A549 (cell line): ENCODE measurements around the gene RXRA. TPM values are rescaled to one million over a fixed set of nuclear protein-coding genes. Genes with fewer than 3 reads are reported as not detected.
A peak's percentile ranks its signal among the peaks of the same experiment; 100 is the strongest.

Source experiments
- ATAC-seq, 2 experiments: fragments of 200-7000 bp in 1 of 2; fragments of >200 bp in 1 of 2; cut with Nextera tagmentation in 1 of 2; cut with Tn5 transposase in 1 of 2; 3 replicates each; pipeline versions ENCODE4 v1.8.0 to v1.9.1; 2018 to 2020; ENCODE audit warnings: mild to moderate bottlenecking in 1 of 2, moderate library complexity in 1 of 2
- CTCF ChIA-PET: fragments of 300-600 bp; sonication (Branson Sonifier 250); formaldehyde crosslinking; extraction: SDS; loops from one replicate; lab custom pipeline; 2021; ENCODE audit warnings: antibody characterized with exemption, inconsistent platforms; lab: Yijun Ruan, JAX
- POLR2A ChIA-PET: fragments of 350-600 bp; formaldehyde crosslinking; extraction: SDS; loops from one replicate; lab custom pipeline; 2021; ENCODE audit warnings: antibody characterized with exemption, inconsistent platforms; lab: Yijun Ruan, JAX
- DNase-seq, 2 experiments: peaks; one replicate each; pipeline versions ENCODE4 v3.0.0 to v3.0.0-alpha.2; 2011 to 2016; ENCODE audit warnings: low read depth in 1 of 2, low spot score in 1 of 2
- FAIRE-seq: peaks from 2 replicates; lab custom pipeline; 2011; peaks lifted over from hg19 to GRCh38; lab: Jason Lieb, UNC
- H3K27ac ChIP-seq, 2 experiments: fragments of >200 bp; sonication (Bioruptor Twin); formaldehyde crosslinking; 3 replicates each; pipeline ENCODE4 v1.5.1; 2016 to 2017
- H3K4me1 ChIP-seq: fragments of >200 bp; sonication (Bioruptor Twin); formaldehyde crosslinking; 3 replicates; pipeline ENCODE4 v1.6.1; 2016
- H3K4me2 ChIP-seq: fragments of >200 bp; sonication (Bioruptor Twin); formaldehyde crosslinking; 3 replicates; pipeline ENCODE4 v1.6.1; 2016
- H3K4me3 ChIP-seq: fragments of >200 bp; sonication (Bioruptor Twin); formaldehyde crosslinking; 3 replicates; pipeline ENCODE4 v1.5.1; 2016
- H3K9me3 ChIP-seq: fragments of >200 bp; sonication (Bioruptor Twin); formaldehyde crosslinking; 3 replicates; pipeline ENCODE4 v1.6.1; 2016
- CBX8 ChIP-seq: fragments of 200-600 bp; sonication (generic); IDR thresholded peaks from 2 replicates; pipeline ENCODE4 v1.6.1; 2016
- CEBPB ChIP-seq, 2 experiments: fragments of >200 bp in 1 of 2; sonication (Bioruptor Twin) in 1 of 2; formaldehyde crosslinking in 1 of 2; IDR thresholded peaks; 2 replicates each; pipeline ENCODE4 v1.6.1; 2012 to 2016
- CHD4 ChIP-seq: fragments of 200-600 bp; sonication (generic); IDR thresholded peaks from 2 replicates; pipeline ENCODE4 v1.6.1; 2016; ENCODE audit warnings: antibody characterized with exemption, mild to moderate bottlenecking, borderline replicate concordance
- HDAC2 ChIP-seq: fragments of 200-600 bp; sonication (generic); IDR thresholded peaks from 2 replicates; pipeline ENCODE4 v1.6.1; 2016
- HOXA7 ChIP-seq: fragments of 250-450 bp; sonication (Bioruptor Pico); IDR thresholded peaks from 2 replicates; pipeline ENCODE4 v1.5.0; 2020; ENCODE audit warnings: mild to moderate bottlenecking, moderate library complexity
- HOXB5 ChIP-seq: fragments of 250-450 bp; sonication (Bioruptor Pico); IDR thresholded peaks from 2 replicates; pipeline ENCODE4 v1.5.0; 2020; ENCODE audit warnings: mild to moderate bottlenecking, moderate library complexity
- KDM1A ChIP-seq: fragments of 200-600 bp; sonication (generic); IDR thresholded peaks from 2 replicates; pipeline ENCODE4 v1.6.1; 2016; ENCODE audit warnings: low read depth, mild to moderate bottlenecking
- NPAS2 ChIP-seq: fragments of 250-450 bp; sonication (Bioruptor Pico); IDR thresholded peaks from 2 replicates; pipeline ENCODE4 v1.8.0; 2022; ENCODE audit warnings: mild to moderate bottlenecking, moderate library complexity, borderline replicate concordance
- NR3C1 ChIP-seq: fragments of >200 bp; sonication (Bioruptor Twin); formaldehyde crosslinking; IDR thresholded peaks from 3 replicates; pipeline ENCODE4 v1.6.1; 2017
- RARB ChIP-seq: fragments of 250-450 bp; sonication (Bioruptor Pico); IDR thresholded peaks from 2 replicates; pipeline ENCODE4 v1.8.0; 2021; ENCODE audit warnings: mild to moderate bottlenecking, moderate library complexity
- RCOR1 ChIP-seq: fragments of 150-350 bp; IDR thresholded peaks from 2 replicates; pipeline ENCODE4 v1.6.1; 2014; ENCODE audit warnings: antibody characterized with exemption, low read length, low read depth
- RFX5 ChIP-seq: fragments of 450-650 bp; IDR thresholded peaks from 2 replicates; pipeline ENCODE4 v1.7.1; 2014; ENCODE audit warnings: antibody characterized with exemption, mild to moderate bottlenecking, moderate library complexity
- RNF2 ChIP-seq: fragments of 200-600 bp; sonication (generic); IDR thresholded peaks from 2 replicates; pipeline ENCODE4 v1.6.1; 2016; ENCODE audit warnings: low read depth, mild to moderate bottlenecking, antibody characterized with exemption, moderate library complexity, borderline replicate concordance
- SMC3 ChIP-seq: fragments of >200 bp; sonication (Bioruptor Twin); formaldehyde crosslinking; IDR thresholded peaks from 3 replicates; pipeline ENCODE4 v1.6.1; 2018; ENCODE audit warnings: inconsistent platforms
- TP53 ChIP-seq: fragments of 250-450 bp; sonication (Bioruptor Pico); IDR thresholded peaks from 2 replicates; pipeline ENCODE4 v1.5.0; 2021; ENCODE audit warnings: mild to moderate bottlenecking, moderate library complexity
- ZC3H11A ChIP-seq: fragments of 450-650 bp; IDR thresholded peaks from 2 replicates; pipeline ENCODE4 v1.6.1; 2014; ENCODE audit warnings: antibody characterized with exemption, mild to moderate bottlenecking
- ZSCAN20 ChIP-seq: fragments of 250-450 bp; sonication (Bioruptor Pico); IDR thresholded peaks from 2 replicates; pipeline ENCODE4 v1.8.0; 2022; ENCODE audit warnings: mild to moderate bottlenecking, moderate library complexity
- WGBS: methylation state at CpG from one replicate; pipeline ENCODE4 v1.1.6; 2017; ENCODE audit errors: missing lambda C conversion rate; 5-methylcytosine and 5-hydroxymethylcytosine counted together
- polyA plus RNA-seq, 4 experiments: library from polyadenylated mRNA; depleted of rRNA in 3 of 4; stranded (reverse); fragments of >200 nt; fragmentation: RNase III in 1 of 4; extraction: RNeasy Plus Mini Kit Qiagen cat#74134 plus additional on column Dnase treatment in 1 of 4; gene quantifications; 2 replicates in 3 of 4; 3 replicates in 1 of 4; pipeline ENCODE4 v1.2.3, GENCODE V29; 2011 to 2017
- TF ChIP-seq, protein P1 (sequence below): IDR thresholded peaks from 2 replicates; pipeline ENCODE4 v1.6.1; 2012
- TF ChIP-seq, protein P2 (sequence below): fragments of 150-350 bp; IDR thresholded peaks from 2 replicates; pipeline ENCODE4 v1.6.1; 2014; ENCODE audit warnings: low read depth, mild to moderate bottlenecking, low read length
- TF ChIP-seq, protein P3 (sequence below): fragments of 200-600 bp; sonication (generic); IDR thresholded peaks from 2 replicates; pipeline ENCODE4 v1.6.1; 2016; ENCODE audit warnings: antibody characterized with exemption, mild to moderate bottlenecking, moderate library complexity
- TF ChIP-seq, protein P4 (sequence below): IDR thresholded peaks from 2 replicates; pipeline ENCODE4 v1.6.1; 2012; ENCODE audit warnings: low read depth, borderline replicate concordance
- TF ChIP-seq, protein P5 (sequence below): IDR thresholded peaks from 2 replicates; pipeline ENCODE4 v1.6.1; 2012

RXRA gene
- polyA plus RNA-seq, 2 of the 4 experiments (the other 2 are of a cell fraction), result 6.6 to 23.9 TPM

DNA sequence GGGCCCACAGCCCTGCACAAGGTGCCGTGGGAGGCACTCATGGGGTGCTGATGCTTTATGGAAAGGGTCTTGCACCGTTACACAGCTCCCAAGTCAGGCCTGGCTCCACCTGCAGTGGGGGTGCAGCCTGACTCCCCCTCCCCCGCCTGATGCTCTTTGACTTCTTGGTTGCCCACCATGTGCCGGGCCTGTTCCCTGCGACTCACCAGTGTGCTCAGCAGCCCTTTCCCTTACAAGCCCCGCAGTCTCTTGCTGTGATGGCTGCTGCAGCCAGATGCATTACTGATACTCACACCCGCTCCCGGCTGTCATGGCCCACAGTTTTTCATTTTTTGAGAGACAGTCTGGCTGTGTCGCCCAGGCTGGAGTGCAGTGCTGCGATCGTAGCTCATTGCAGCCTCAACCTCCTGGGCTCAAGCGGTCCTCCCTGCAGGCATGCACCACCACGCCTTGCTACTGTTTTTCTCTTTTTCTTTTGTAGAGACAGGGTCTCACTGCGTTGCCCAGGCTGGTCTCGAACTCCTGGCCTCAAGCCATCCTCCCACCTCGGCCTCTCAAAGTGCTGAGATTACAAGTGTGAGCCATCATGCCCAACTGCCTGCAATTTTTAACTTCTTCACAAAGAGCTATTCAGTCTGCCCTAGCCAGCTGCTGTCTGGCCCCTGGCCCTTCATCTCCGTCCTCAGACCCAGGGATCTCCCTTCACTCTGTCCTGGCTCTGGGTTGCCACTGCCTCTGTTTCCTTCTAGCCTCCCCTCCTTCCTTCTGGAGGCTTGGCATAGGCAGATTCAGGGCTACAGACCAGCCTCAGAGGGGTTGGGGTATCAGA is 109.5 kb downstream of the RXRA start:
- Histone ChIP-seq H3K27ac (peak overlapping the region; percentile 80 to 88), H3K9me3 (no peaks in the 10 kb centered on the region), H3K4me1 (peaks cover 46% of the 10 kb centered on the region), H3K4me3 (no peak overlapping the region), H3K4me2 (peak overlapping the region; percentile 78)
- FAIRE-seq (no peak), DNase-seq (no peak), ATAC-seq (peak in 1 of 2 experiments; percentile 3; a peak in 1 of 6 replicates)
- no peak for TF ChIP-seq TP53 (CRISPR knock-in tag)
- TF ChIP-seq, protein P1, sequence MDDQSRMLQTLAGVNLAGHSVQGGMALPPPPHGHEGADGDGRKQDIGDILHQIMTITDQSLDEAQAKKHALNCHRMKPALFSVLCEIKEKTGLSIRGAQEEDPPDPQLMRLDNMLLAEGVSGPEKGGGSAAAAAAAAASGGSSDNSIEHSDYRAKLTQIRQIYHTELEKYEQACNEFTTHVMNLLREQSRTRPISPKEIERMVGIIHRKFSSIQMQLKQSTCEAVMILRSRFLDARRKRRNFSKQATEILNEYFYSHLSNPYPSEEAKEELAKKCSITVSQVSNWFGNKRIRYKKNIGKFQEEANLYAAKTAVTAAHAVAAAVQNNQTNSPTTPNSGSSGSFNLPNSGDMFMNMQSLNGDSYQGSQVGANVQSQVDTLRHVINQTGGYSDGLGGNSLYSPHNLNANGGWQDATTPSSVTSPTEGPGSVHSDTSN, result no peak
- TF ChIP-seq, protein P2, sequence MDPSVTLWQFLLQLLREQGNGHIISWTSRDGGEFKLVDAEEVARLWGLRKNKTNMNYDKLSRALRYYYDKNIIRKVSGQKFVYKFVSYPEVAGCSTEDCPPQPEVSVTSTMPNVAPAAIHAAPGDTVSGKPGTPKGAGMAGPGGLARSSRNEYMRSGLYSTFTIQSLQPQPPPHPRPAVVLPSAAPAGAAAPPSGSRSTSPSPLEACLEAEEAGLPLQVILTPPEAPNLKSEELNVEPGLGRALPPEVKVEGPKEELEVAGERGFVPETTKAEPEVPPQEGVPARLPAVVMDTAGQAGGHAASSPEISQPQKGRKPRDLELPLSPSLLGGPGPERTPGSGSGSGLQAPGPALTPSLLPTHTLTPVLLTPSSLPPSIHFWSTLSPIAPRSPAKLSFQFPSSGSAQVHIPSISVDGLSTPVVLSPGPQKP, result no peak
- no peak for TF ChIP-seq RFX5
- no peak for TF ChIP-seq NR3C1
- WGBS, result 90% methylated on average over 17 of the region's 17 CpGs
- CTCF ChIA-PET, result interaction anchor here (0.6 to 5.6 kb wide), 10 partner anchors 8 to 267 kb away, joined by 3 to 30 read pairs (median 4); no protein-coding TSS in a partner anchor
- POLR2A ChIA-PET, result interaction anchor here (1.7 kb wide), 1 partner anchor 29 kb away, joined by 6 read pairs; no protein-coding TSS in a partner anchor

DNA sequence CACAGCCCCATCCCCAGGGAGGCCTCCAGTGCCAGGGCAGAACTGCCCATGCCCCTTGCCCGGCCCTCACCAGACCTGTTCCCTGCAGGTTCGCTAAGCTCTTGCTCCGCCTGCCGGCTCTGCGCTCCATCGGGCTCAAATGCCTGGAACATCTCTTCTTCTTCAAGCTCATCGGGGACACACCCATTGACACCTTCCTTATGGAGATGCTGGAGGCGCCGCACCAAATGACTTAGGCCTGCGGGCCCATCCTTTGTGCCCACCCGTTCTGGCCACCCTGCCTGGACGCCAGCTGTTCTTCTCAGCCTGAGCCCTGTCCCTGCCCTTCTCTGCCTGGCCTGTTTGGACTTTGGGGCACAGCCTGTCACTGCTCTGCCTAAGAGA is 110.1 kb downstream of the RXRA start:
- POLR2A ChIA-PET, result no interaction called here
- H3K27ac ChIP-seq, result peak overlapping the region; percentile 80 to 88; a peak in 4 of 6 replicates

More for the DNA sequence above, 110.1 kb downstream of the RXRA start:
- 85% methylated on average over 12 of the region's 12 CpGs for WGBS
- H3K4me1 ChIP-seq, result peaks cover 46% of the 10 kb centered on the region
- CTCF ChIA-PET, result interaction anchor here (0.6 to 5.6 kb wide), 7 partner anchors 13 to 268 kb away, joined by 3 to 30 read pairs (median 5); no protein-coding TSS in a partner anchor
- H3K4me2 ChIP-seq, result no peak overlapping the region
- no peak overlapping the region for H3K4me3 ChIP-seq
- TF ChIP-seq CBX8 (no peak), CEBPB (IDR thresholded peaks at IDR 0.05) (no peak), ZC3H11A (no peak), RCOR1 (no peak), KDM1A (no peak), SMC3 (no peak), RARB (CRISPR knock-in tag) (no peak), CHD4 (no peak), RNF2 (no peak), HDAC2 (no peak), ZSCAN20 (CRISPR knock-in tag) (no peak), HOXA7 (CRISPR knock-in tag) (no peak), NPAS2 (CRISPR knock-in tag) (no peak), HOXB5 (no peak)
- TF ChIP-seq, protein P3, sequence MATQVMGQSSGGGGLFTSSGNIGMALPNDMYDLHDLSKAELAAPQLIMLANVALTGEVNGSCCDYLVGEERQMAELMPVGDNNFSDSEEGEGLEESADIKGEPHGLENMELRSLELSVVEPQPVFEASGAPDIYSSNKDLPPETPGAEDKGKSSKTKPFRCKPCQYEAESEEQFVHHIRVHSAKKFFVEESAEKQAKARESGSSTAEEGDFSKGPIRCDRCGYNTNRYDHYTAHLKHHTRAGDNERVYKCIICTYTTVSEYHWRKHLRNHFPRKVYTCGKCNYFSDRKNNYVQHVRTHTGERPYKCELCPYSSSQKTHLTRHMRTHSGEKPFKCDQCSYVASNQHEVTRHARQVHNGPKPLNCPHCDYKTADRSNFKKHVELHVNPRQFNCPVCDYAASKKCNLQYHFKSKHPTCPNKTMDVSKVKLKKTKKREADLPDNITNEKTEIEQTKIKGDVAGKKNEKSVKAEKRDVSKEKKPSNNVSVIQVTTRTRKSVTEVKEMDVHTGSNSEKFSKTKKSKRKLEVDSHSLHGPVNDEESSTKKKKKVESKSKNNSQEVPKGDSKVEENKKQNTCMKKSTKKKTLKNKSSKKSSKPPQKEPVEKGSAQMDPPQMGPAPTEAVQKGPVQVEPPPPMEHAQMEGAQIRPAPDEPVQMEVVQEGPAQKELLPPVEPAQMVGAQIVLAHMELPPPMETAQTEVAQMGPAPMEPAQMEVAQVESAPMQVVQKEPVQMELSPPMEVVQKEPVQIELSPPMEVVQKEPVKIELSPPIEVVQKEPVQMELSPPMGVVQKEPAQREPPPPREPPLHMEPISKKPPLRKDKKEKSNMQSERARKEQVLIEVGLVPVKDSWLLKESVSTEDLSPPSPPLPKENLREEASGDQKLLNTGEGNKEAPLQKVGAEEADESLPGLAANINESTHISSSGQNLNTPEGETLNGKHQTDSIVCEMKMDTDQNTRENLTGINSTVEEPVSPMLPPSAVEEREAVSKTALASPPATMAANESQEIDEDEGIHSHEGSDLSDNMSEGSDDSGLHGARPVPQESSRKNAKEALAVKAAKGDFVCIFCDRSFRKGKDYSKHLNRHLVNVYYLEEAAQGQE, result no peak
- TF ChIP-seq, protein P4, sequence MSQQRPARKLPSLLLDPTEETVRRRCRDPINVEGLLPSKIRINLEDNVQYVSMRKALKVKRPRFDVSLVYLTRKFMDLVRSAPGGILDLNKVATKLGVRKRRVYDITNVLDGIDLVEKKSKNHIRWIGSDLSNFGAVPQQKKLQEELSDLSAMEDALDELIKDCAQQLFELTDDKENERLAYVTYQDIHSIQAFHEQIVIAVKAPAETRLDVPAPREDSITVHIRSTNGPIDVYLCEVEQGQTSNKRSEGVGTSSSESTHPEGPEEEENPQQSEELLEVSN, result no peak
- TF ChIP-seq, protein P5, sequence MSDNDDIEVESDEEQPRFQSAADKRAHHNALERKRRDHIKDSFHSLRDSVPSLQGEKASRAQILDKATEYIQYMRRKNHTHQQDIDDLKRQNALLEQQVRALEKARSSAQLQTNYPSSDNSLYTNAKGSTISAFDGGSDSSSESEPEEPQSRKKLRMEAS, result no peak
- DNase-seq, result no peak
- no peak for FAIRE-seq
- no peak for ATAC-seq
- no peaks in the 10 kb centered on the region for H3K9me3 ChIP-seq
